GM12878 (cell line): Measurements from ENCODE around the gene EFNA2. TPM values are rescaled to one million over a fixed set of nuclear protein-coding genes. Genes with fewer than 3 reads are reported as not detected.

Experiments
- ASH2L ChIP-seq: fragments of 300-600, 200-600 bp; sonication (generic); IDR thresholded peaks from 2 replicates; pipeline ENCODE4 v1.6.1; 2017; ENCODE audit warnings: low read depth, mild to moderate bottlenecking, borderline replicate concordance
- EED ChIP-seq: sonication (generic); IDR thresholded peaks from 2 replicates; pipeline ENCODE4 v1.6.1; 2016; ENCODE audit warnings: antibody characterized with exemption, low read depth
- ESRRA ChIP-seq: IDR thresholded peaks from 2 replicates; pipeline ENCODE4 v1.6.1; 2012; ENCODE audit warnings: mild to moderate bottlenecking, low read length, improper control_type of control experiment
- EZH2 ChIP-seq: IDR thresholded peaks from 2 replicates; pipeline ENCODE4 v1.6.1; 2012; ENCODE audit warnings: low read depth, mild to moderate bottlenecking, control low read depth, inconsistent platforms, low read length, borderline replicate concordance; ENCODE audit not compliant: control insufficient read depth
- HCFC1 ChIP-seq: fragments of 150-350 bp; IDR thresholded peaks from 2 replicates; pipeline ENCODE4 v1.6.1; 2014; ENCODE audit warnings: low read length
- KLF5 ChIP-seq: fragments of 450-650 bp; IDR thresholded peaks from 2 replicates; pipeline ENCODE4 v1.6.1; 2014; ENCODE audit warnings: mild to moderate bottlenecking; ENCODE audit not compliant: partially characterized antibody
- LARP7 ChIP-seq: fragments of 450-650 bp; IDR thresholded peaks from 2 replicates; pipeline ENCODE4 v1.6.1; 2017; ENCODE audit warnings: mild to moderate bottlenecking
- MTA2 ChIP-seq: fragments of 450-650 bp; IDR thresholded peaks from 2 replicates; pipeline ENCODE4 v1.6.1; 2016; ENCODE audit warnings: low read depth, mild to moderate bottlenecking, moderate library complexity
- NR2C1 ChIP-seq: fragments of 450-650 bp; IDR thresholded peaks from 2 replicates; pipeline ENCODE4 v1.6.1; 2017; ENCODE audit warnings: antibody characterized with exemption, mild to moderate bottlenecking, moderate library complexity
- NR2C2 ChIP-seq: IDR thresholded peaks from 2 replicates; pipeline ENCODE4 v1.6.1; 2011; ENCODE audit warnings: borderline replicate concordance, low read depth; ENCODE audit not compliant: control insufficient read depth, insufficient read length
- PAX5 ChIP-seq: IDR thresholded peaks from 2 replicates; pipeline ENCODE4 v1.6.1; 2011; ENCODE audit warnings: low read depth, low read length, borderline replicate concordance
- RB1 ChIP-seq: fragments of 450-650 bp; formaldehyde crosslinking; IDR thresholded peaks from 2 replicates; pipeline ENCODE4 v1.6.1; 2017; ENCODE audit warnings: mild to moderate bottlenecking, borderline replicate concordance
- RCOR1 ChIP-seq: conservative IDR thresholded peaks from 2 replicates; pipeline ENCODE4 v1.6.1; 2012; ENCODE audit warnings: low read depth, low read length, improper control_type of control experiment
- RELA ChIP-seq: fragments of 450-650 bp; IDR thresholded peaks from 2 replicates; pipeline ENCODE4 v1.8.0; 2014; ENCODE audit warnings: borderline replicate concordance; ENCODE audit not compliant: partially characterized antibody
- SMARCA5 ChIP-seq: fragments of 450-650 bp; IDR thresholded peaks from 2 replicates; pipeline ENCODE4 v1.6.1; 2017; ENCODE audit warnings: mild to moderate bottlenecking
- SP1 ChIP-seq: IDR thresholded peaks from one replicate; pipeline ENCODE4 v1.6.1; 2011; ENCODE audit warnings: low read depth, low read length
- SREBF1 ChIP-seq: IDR thresholded peaks from 2 replicates; pipeline ENCODE4 v1.6.1; 2012; ENCODE audit warnings: mild to moderate bottlenecking, low read length
- STAT1 ChIP-seq: fragments of 450-650 bp; conservative IDR thresholded peaks from 2 replicates; pipeline ENCODE4 v1.6.1; 2014; ENCODE audit warnings: antibody characterized with exemption, mild to moderate bottlenecking
- TARDBP ChIP-seq: IDR thresholded peaks from 2 replicates; pipeline ENCODE4 v1.6.1; 2016; ENCODE audit warnings: borderline replicate concordance
- YY1 ChIP-seq: IDR thresholded peaks from 2 replicates; pipeline ENCODE4 v1.6.1; 2011; ENCODE audit warnings: low read depth, mild to moderate bottlenecking, low read length
- ZNF207 ChIP-seq: fragments of 450-650 bp; IDR thresholded peaks from 2 replicates; pipeline ENCODE4 v1.6.1; 2014; ENCODE audit warnings: antibody characterized with exemption, mild to moderate bottlenecking, borderline replicate concordance
- polyA plus RNA-seq, 11 experiments: library from polyadenylated mRNA; depleted of rRNA in 4 of 11; unstranded in 6 of 11; stranded (reverse) in 5 of 11; fragments of >200 nt; fragmentation: Nextera tagmentation in 4 of 11; fragmentation: Illumina TruSeq in 1 of 11; extraction: Ambion mirVana in 4 of 11; extraction: Trizol in 1 of 11; gene quantifications; 1 replicate in 1 of 11; 2 replicates in 10 of 11; pipeline versions ENCODE4 v1.2.1 to v1.2.3, GENCODE V29; 2011 to 2016; ENCODE audit warnings: inconsistent platforms in 2 of 11, missing spikeins in 2 of 11, low read depth in 1 of 11
- total RNA-seq, 4 experiments: library from RNA; depleted of rRNA in 3 of 4; stranded (reverse); fragments of >200 nt in 3 of 4; fragmentation: Illumina TruSeq in 1 of 4; extraction: Trizol in 1 of 4; gene quantifications; 2 replicates each; pipeline versions ENCODE4 v1.2.1 to v1.2.3, GENCODE V29; 2013 to 2021
- TF ChIP-seq, protein P1 (sequence below): fragments of 450-650 bp; IDR thresholded peaks from 2 replicates; pipeline ENCODE4 v1.6.1; 2016; ENCODE audit warnings: mild to moderate bottlenecking
- TF ChIP-seq, protein P2 (sequence below): fragments of 450-650 bp; IDR thresholded peaks from 2 replicates; pipeline ENCODE4 v1.6.1; 2017; ENCODE audit warnings: mild to moderate bottlenecking, moderate library complexity
- TF ChIP-seq, protein P3 (sequence below): fragments of 450-650 bp; formaldehyde crosslinking; IDR thresholded peaks from 2 replicates; pipeline ENCODE4 v1.5.0; 2022; ENCODE audit warnings: mild to moderate bottlenecking, missing genetic modification characterization

The EFNA2 gene
- total and polyA plus RNA-seq, 10 of the 15 experiments (the other 5 are each of a cell fraction or from before 2014, with no cell fraction given): not detected

DNA sequence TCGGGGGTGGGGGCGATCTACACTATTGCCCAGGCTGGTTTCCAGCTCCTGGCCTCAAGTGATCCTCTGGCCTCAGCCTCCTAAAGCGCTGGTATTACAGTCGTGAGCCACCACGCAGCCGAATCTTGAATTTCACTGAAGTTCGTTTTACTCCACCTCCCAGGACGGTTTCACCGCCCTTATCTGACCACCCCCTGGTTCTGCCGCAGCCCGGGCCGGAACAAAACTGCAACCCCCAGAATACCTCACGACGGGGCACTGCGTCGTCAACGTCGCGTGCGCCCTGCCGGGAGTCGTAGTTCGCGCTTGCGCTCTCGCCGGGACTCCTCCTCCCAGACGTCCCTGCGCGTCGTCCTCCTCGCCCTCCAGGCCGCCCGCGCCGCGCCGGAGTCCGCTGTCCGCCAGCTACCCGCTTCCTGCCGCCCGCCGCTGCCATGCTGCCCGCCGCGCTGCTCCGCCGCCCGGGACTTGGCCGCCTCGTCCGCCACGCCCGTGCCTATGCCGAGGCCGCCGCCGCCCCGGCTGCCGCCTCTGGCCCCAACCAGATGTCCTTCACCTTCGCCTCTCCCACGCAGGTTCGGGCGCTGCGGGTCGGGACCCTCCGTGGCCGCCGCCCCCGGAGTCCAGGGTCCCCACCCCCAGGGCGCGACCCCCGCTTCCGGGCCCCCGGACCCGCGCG lies 44.1 kb upstream of the EFNA2 start, which contains the start of gene ATP5F1D (continued):
- TF ChIP-seq RCOR1 (no peak), HCFC1 (peak; percentile 99), SP1 (peak; percentile 55), RB1 (peak; percentile 87; the same call in 1 of the 2 replicates), PAX5 (peak; percentile 11; the same call in 1 of the 2 replicates), ZNF207 (no peak; the same call in 1 of the 2 replicates), STAT1 (0 out of 2 replicates have a peak, but pooled peaks have one; percentile 84), MTA2 (no peak), NR2C2 (no peak), KLF5 (peak; percentile 65), SMARCA5 (peak; percentile 93), LARP7 (peak; percentile 98), EED (no peak), YY1 (peak; percentile 74; the same call in 1 of the 2 replicates), ASH2L (no peak), EZH2 (no peak), SREBF1 (peak; percentile 82), NR2C1 (peak; percentile 85), TARDBP (peak; percentile 96), ESRRA (no peak), RELA (peak; percentile 83)
- TF ChIP-seq, protein P1, sequence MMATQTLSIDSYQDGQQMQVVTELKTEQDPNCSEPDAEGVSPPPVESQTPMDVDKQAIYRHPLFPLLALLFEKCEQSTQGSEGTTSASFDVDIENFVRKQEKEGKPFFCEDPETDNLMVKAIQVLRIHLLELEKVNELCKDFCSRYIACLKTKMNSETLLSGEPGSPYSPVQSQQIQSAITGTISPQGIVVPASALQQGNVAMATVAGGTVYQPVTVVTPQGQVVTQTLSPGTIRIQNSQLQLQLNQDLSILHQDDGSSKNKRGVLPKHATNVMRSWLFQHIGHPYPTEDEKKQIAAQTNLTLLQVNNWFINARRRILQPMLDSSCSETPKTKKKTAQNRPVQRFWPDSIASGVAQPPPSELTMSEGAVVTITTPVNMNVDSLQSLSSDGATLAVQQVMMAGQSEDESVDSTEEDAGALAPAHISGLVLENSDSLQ: peak; percentile 62
- TF ChIP-seq, protein P2, sequence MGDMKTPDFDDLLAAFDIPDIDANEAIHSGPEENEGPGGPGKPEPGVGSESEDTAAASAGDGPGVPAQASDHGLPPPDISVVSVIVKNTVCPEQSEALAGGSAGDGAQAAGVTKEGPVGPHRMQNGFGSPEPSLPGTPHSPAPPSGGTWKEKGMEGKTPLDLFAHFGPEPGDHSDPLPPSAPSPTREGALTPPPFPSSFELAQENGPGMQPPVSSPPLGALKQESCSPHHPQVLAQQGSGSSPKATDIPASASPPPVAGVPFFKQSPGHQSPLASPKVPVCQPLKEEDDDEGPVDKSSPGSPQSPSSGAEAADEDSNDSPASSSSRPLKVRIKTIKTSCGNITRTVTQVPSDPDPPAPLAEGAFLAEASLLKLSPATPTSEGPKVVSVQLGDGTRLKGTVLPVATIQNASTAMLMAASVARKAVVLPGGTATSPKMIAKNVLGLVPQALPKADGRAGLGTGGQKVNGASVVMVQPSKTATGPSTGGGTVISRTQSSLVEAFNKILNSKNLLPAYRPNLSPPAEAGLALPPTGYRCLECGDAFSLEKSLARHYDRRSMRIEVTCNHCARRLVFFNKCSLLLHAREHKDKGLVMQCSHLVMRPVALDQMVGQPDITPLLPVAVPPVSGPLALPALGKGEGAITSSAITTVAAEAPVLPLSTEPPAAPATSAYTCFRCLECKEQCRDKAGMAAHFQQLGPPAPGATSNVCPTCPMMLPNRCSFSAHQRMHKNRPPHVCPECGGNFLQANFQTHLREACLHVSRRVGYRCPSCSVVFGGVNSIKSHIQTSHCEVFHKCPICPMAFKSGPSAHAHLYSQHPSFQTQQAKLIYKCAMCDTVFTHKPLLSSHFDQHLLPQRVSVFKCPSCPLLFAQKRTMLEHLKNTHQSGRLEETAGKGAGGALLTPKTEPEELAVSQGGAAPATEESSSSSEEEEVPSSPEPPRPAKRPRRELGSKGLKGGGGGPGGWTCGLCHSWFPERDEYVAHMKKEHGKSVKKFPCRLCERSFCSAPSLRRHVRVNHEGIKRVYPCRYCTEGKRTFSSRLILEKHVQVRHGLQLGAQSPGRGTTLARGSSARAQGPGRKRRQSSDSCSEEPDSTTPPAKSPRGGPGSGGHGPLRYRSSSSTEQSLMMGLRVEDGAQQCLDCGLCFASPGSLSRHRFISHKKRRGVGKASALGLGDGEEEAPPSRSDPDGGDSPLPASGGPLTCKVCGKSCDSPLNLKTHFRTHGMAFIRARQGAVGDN: peak; percentile 72
- TF ChIP-seq, protein P3, sequence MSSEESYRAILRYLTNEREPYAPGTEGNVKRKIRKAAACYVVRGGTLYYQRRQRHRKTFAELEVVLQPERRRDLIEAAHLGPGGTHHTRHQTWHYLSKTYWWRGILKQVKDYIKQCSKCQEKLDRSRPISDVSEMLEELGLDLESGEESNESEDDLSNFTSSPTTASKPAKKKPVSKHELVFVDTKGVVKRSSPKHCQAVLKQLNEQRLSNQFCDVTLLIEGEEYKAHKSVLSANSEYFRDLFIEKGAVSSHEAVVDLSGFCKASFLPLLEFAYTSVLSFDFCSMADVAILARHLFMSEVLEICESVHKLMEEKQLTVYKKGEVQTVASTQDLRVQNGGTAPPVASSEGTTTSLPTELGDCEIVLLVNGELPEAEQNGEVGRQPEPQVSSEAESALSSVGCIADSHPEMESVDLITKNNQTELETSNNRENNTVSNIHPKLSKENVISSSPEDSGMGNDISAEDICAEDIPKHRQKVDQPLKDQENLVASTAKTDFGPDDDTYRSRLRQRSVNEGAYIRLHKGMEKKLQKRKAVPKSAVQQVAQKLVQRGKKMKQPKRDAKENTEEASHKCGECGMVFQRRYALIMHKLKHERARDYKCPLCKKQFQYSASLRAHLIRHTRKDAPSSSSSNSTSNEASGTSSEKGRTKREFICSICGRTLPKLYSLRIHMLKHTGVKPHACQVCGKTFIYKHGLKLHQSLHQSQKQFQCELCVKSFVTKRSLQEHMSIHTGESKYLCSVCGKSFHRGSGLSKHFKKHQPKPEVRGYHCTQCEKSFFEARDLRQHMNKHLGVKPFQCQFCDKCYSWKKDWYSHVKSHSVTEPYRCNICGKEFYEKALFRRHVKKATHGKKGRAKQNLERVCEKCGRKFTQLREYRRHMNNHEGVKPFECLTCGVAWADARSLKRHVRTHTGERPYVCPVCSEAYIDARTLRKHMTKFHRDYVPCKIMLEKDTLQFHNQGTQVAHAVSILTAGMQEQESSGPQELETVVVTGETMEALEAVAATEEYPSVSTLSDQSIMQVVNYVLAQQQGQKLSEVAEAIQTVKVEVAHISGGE (CRISPR knock-in tag): no peak
- TF ChIP-seq, all 136 proteins: peak for 43
